ENCODE results near the gene ERVFRD-1. TPM values are rescaled to one million over a fixed set of nuclear protein-coding genes. Genes with fewer than 3 reads are reported as not detected.

The ERVFRD-1 gene
- total RNA-seq, 1 donor from 2014 or later: not detected

DNA sequence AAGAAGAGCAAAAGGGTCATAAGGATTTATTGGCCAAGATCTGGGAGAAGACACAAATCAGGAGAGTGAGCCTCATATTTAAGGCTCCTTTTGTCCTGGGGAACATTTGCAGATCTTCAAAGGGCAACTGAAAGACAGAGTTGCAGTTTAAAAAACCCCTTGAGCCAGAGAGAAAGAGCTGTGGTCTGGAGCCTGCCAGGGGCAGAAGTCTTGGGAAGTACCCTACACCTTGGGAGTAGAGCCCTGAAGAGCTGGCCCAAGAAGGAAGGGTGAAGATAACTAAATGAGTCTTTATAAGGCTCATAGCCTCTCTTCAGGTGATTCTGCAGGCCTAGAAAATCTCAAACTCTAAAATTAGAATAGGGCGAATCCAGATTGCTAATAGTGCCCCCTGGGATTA is 40.0 kb upstream of the ERVFRD-1 start:
- Mint-ChIP-seq H3K36me3 (ENCODE audit: low read depth) (peaks cover 5% of the 10 kb centered on the region), H3K4me1 (peaks cover 12% of the 10 kb centered on the region), H3K4me3 (no peak overlapping the region), H3K27ac (ENCODE audit: unreplicated experiment) (no peak overlapping the region), H3K9me3 (no peaks in the 10 kb centered on the region), H3K27me3 (ENCODE audit: low read depth) (peaks cover 10% of the 10 kb centered on the region)
- DNase-seq (ENCODE audit: low read depth, low spot score): no peak
- TF ChIP-seq CTCF (conservative IDR thresholded peaks at IDR 0.05): no peak

DNA sequence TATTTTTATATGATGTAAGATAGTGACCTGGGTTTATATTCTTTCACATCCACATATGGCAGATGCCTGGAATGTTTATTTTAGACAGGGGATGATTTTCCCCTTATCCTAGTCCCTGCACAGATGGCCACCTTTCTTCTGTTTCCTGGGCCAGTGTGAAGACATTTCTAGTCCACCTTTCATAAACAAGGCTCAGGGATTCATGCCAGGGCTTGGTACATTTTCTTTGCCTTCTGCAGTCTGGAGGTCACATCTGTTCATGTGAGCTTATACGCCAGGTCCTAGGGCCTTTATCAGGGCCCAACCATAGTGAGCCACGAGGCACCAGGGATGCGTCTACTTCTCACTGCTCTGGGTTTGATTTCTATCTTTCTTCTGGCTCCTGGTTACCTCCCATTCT is 38.0 kb upstream of the ERVFRD-1 start:
- Mint-ChIP-seq H3K4me3 (no peak overlapping the region), H3K27ac (ENCODE audit: unreplicated experiment) (no peak overlapping the region), H3K4me1 (peaks cover 11% of the 10 kb centered on the region), H3K27me3 (ENCODE audit: low read depth) (peaks cover 8% of the 10 kb centered on the region), H3K9me3 (no peaks in the 10 kb centered on the region), H3K36me3 (ENCODE audit: low read depth) (peaks cover 3% of the 10 kb centered on the region)
- no peak for DNase-seq (ENCODE audit: low read depth, low spot score)
- TF ChIP-seq CTCF (conservative IDR thresholded peaks at IDR 0.05): no peak

- no peaks in the 10 kb centered on the region for H3K27me3 Mint-ChIP-seq (ENCODE audit: low read depth)
- no peaks in the 10 kb centered on the region for H3K36me3 Mint-ChIP-seq (ENCODE audit: low read depth)
- peaks cover 12% of the 10 kb centered on the region for H3K4me1 Mint-ChIP-seq
Measured at GRCh38 chr6:11146117-11146826, 34.7 kb upstream of the ERVFRD-1 start.

GRCh38 chr6:11144393-11144851 is 32.9 kb upstream of the ERVFRD-1 start:
- no peak overlapping the region for H3K4me3 Mint-ChIP-seq
- no peak overlapping the region for H3K27ac Mint-ChIP-seq (ENCODE audit: unreplicated experiment)
- H3K36me3 Mint-ChIP-seq (ENCODE audit: low read depth): peaks cover 3% of the 10 kb centered on the region
- no peaks in the 10 kb centered on the region for H3K27me3 Mint-ChIP-seq (ENCODE audit: low read depth)
- peak; percentile 98 for TF ChIP-seq CTCF (conservative IDR thresholded peaks at IDR 0.05)
- H3K4me1 Mint-ChIP-seq: peaks cover 13% of the 10 kb centered on the region
- no peaks in the 10 kb centered on the region for H3K9me3 Mint-ChIP-seq
- DNase-seq (ENCODE audit: low read depth, low spot score): peak; percentile 77

More at GRCh38 chr6:11146117-11146826, 34.7 kb upstream of the ERVFRD-1 start:
- Mint-ChIP-seq H3K9me3 (no peaks in the 10 kb centered on the region), H3K4me3 (no peak overlapping the region), H3K27ac (ENCODE audit: unreplicated experiment) (peak overlapping the region; percentile 39)
- TF ChIP-seq CTCF (conservative IDR thresholded peaks at IDR 0.05): no peak
- DNase-seq (ENCODE audit: low read depth, low spot score): no peak

- Mint-ChIP-seq H3K27ac (ENCODE audit: unreplicated experiment) (peak overlapping the region; percentile 79), H3K4me1 (peaks cover 19% of the 10 kb centered on the region), H3K9me3 (peaks cover 4% of the 10 kb centered on the region), H3K27me3 (ENCODE audit: low read depth) (no peaks in the 10 kb centered on the region), H3K36me3 (ENCODE audit: low read depth) (peaks cover 6% of the 10 kb centered on the region), H3K4me3 (no peak overlapping the region)
- DNase-seq (ENCODE audit: low read depth, low spot score): no peak
- TF ChIP-seq CTCF (conservative IDR thresholded peaks at IDR 0.05): no peak
Measured at GRCh38 chr6:11143394-11144371, 32.2 kb upstream of the ERVFRD-1 start.
